ENCODE measurements around the gene FGF8. TPM values are rescaled to one million over a fixed set of nuclear protein-coding genes. Genes with fewer than 3 reads are reported as not detected.

FGF8 gene
- total RNA-seq, 2 experiments from 2014 or later, result not detected

DNA sequence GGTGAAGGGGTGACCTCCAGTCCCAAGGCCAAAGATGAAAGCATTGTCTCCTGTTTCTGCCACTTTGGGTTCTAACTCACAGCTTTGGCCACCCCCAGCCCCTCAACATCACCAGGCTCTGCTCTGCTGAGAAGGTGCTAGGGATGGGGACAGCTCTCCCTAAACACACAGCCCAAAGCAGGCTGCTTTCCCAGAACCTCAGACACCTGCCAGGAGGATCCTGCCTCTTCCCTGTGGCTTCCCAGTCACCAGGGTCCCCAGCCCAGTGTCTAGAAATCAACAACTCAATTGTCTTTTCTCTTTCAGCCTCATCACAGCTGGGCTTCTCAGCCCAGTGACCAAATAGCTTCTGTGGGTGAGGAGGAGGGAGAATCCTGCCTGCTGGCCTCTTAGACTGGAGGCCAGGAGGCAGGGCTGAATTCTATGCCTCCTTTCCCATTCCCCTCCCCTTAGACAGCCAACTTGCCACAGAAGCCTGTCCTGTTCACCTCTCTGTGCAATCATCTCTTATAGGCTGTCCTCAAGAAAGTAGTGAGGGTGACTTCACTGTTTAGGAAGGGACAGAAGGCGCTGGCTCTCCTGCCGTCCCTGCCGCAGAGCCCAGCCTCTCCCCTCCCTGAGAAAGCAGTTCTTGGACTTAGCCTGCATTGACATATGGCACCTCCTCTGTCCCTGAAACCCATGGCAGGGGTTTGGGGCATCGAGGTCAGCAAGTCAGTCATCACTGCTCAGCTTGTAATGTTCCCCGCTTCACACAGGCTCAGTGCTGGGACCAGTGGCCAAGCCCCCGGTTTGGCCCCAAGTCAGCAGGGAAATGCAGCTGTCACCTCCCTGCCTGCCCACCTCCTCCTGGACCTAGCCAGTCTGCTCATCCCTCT lies 3.7 kb downstream of the FGF8 start:
- Mint-ChIP-seq H3K36me3 (ENCODE audit: low read depth) (no peaks in the 10 kb centered on the region), H3K27ac (no peak overlapping the region), H3K4me1 (peaks cover 11% of the 10 kb centered on the region), H3K4me3 (no peak overlapping the region), H3K27me3 (peaks cover 54% of the 10 kb centered on the region), H3K9me3 (no peaks in the 10 kb centered on the region)
- POLR2A ChIA-PET, result no interaction called here
- CTCF ChIA-PET, result interaction anchor here (0.6 to 3.9 kb wide), 6 partner anchors 9 to 174 kb away, joined by 3 to 12 read pairs (median 5); partner anchors contain the start of gene NPM3
- no peak for DNase-seq

- ChIA-PET CTCF (interaction anchor here (1.3 to 1.5 kb wide), 2 partner anchors 9 to 18 kb away, joined by 3 to 9 read pairs; no protein-coding TSS in a partner anchor), POLR2A (no interaction called here)
- peaks cover 9% of the 10 kb centered on the region for H3K4me1 Mint-ChIP-seq
- DNase-seq, result no peak
- H3K36me3 Mint-ChIP-seq (ENCODE audit: low read depth), result no peaks in the 10 kb centered on the region
- no peak overlapping the region for H3K4me3 Mint-ChIP-seq
- peaks cover 54% of the 10 kb centered on the region for H3K27me3 Mint-ChIP-seq
- no peak overlapping the region for H3K27ac Mint-ChIP-seq
- no peaks in the 10 kb centered on the region for H3K9me3 Mint-ChIP-seq
Measured at GRCh38 chr10:101771380-101771779, 4.5 kb downstream of the FGF8 start.

DNA sequence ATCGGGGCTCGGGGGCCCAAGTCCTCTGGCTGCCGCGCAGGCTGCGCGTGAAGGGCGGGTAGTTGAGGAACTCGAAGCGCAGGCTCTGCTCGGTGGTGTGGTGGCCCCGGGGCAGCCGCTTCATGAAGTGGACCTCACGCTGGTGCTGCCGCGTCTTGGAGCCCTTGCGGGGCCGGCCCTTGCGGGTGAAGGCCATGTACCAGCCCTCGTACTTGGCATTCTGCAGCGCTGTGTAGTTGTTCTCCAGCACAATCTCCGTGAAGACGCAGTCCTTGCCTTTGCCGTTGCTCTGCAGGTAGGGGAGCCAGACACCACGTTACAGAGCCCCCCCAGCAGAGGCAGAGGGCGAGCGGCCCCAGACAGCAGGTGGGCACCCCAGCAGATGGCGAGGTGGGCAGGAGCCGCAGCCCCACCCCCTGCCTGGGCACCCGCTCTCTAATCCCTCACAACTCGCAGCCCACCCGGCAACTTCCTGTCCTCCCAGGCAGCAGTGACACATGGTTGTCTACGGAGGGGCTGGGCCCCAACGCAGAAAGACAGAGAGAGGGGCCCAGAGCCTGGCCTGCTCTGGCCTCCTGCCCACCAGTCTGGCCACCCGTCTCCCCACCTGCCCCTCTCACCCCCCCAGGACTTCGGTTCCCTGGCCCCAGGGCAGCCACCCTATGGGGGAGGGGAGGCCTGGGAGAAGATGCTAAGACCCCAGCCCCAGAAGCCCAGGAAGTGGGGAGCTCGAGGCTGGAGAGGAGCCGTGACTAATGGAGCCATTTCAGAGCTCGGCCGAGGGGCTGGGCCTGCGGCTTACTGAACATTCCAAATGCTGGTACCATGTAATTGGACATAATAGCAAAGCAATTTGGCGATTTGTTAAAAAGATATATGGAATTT lies 5.3 kb downstream of the FGF8 start:
- no peaks in the 10 kb centered on the region for H3K9me3 Mint-ChIP-seq
- H3K27me3 Mint-ChIP-seq, result peaks cover 60% of the 10 kb centered on the region
- H3K27ac Mint-ChIP-seq, result no peak overlapping the region
- CTCF ChIA-PET, result interaction anchor here (1.5 kb wide), 1 partner anchor 10 kb away, joined by 9 read pairs; no protein-coding TSS in a partner anchor
- POLR2A ChIA-PET, result no interaction called here
- no peaks in the 10 kb centered on the region for H3K36me3 Mint-ChIP-seq (ENCODE audit: low read depth)
- no peak for DNase-seq
- H3K4me3 Mint-ChIP-seq, result no peak overlapping the region
- peaks cover 9% of the 10 kb centered on the region for H3K4me1 Mint-ChIP-seq

- Mint-ChIP-seq H3K4me3 (no peak overlapping the region), H3K27me3 (peaks cover 60% of the 10 kb centered on the region), H3K27ac (no peak overlapping the region), H3K4me1 (peaks cover 7% of the 10 kb centered on the region), H3K9me3 (no peaks in the 10 kb centered on the region), H3K36me3 (ENCODE audit: low read depth) (no peaks in the 10 kb centered on the region)
- no peak for DNase-seq
- ChIA-PET CTCF (interaction anchor here (2.6 kb wide), 1 partner anchor 11 kb away, joined by 13 read pairs; no protein-coding TSS in a partner anchor), POLR2A (no interaction called here)
Measured at GRCh38 chr10:101769541-101770180, 6.3 kb downstream of the FGF8 start.

- H3K27ac Mint-ChIP-seq, result no peak overlapping the region
- ChIA-PET CTCF (interaction anchor here (0.9 to 2.6 kb wide), 2 partner anchors 12 to 72 kb away, joined by 3 to 13 read pairs; no protein-coding TSS in a partner anchor), POLR2A (no interaction called here)
- peaks cover 4% of the 10 kb centered on the region for H3K4me1 Mint-ChIP-seq
- DNase-seq, result no peak
- no peaks in the 10 kb centered on the region for H3K9me3 Mint-ChIP-seq
- peaks cover 55% of the 10 kb centered on the region for H3K27me3 Mint-ChIP-seq
- H3K36me3 Mint-ChIP-seq (ENCODE audit: low read depth), result no peaks in the 10 kb centered on the region
- no peak overlapping the region for H3K4me3 Mint-ChIP-seq
Measured at GRCh38 chr10:101768791-101769170, 7.1 kb downstream of the FGF8 start.

DNA sequence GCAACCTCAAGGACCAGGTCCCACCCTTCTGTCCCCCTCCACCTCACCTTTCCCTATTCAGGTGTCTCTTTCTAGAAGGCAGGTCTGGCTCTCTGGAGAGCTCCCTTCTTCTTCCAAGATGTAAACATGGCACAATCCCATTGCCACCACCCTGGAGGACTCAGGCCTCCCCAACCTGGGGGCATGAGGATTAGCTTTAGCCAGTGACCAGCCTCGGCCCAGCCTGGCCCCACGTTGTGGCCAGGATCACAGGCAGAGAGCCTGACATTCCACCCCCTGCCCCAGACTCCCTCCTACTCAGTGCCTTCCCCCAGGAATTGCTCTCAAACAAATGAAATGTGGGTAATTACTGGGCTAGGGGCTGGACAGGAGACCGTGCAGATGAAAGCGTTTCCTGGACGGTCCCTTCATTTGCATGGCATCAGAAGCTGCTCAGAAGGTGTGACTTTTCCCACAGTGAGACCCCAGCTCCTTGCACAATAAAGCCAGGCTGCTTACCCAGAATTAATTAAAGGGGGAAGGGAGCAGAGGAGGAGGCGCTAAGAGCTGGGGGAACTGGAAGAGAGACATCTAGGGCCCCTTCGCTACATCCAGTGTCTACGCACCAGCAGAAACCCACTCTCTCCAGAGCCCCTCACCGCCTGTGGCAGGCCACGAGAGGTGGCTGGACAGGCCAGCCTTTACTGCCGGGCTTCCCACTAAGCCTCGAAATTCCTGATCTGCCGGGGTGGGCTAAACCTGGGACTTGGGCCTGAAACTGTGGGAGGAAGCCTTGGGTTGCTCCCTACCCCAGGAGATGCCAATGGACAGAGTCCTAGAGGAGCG lies 7.7 kb downstream of the FGF8 start:
- Mint-ChIP-seq H3K27me3 (peaks cover 49% of the 10 kb centered on the region), H3K27ac (no peak overlapping the region), H3K4me3 (no peak overlapping the region), H3K4me1 (no peaks in the 10 kb centered on the region), H3K36me3 (ENCODE audit: low read depth) (no peaks in the 10 kb centered on the region), H3K9me3 (no peaks in the 10 kb centered on the region)
- DNase-seq, result no peak
- ChIA-PET POLR2A (no interaction called here), CTCF (interaction anchor here (0.9 to 2.6 kb wide), 2 partner anchors 13 to 72 kb away, joined by 3 to 13 read pairs; no protein-coding TSS in a partner anchor)

GRCh38 chr10:101767600-101767945 lies 8.3 kb downstream of the FGF8 start:
- Mint-ChIP-seq H3K36me3 (ENCODE audit: low read depth) (no peaks in the 10 kb centered on the region), H3K27me3 (peaks cover 42% of the 10 kb centered on the region), H3K9me3 (no peaks in the 10 kb centered on the region), H3K4me1 (no peaks in the 10 kb centered on the region), H3K27ac (no peak overlapping the region), H3K4me3 (no peak overlapping the region)
- ChIA-PET POLR2A (no interaction called here), CTCF (interaction anchor here (2.6 kb wide), 1 partner anchor 13 kb away, joined by 13 read pairs; no protein-coding TSS in a partner anchor)
- no peak for DNase-seq

GRCh38 chr10:101766753-101767599 lies 8.9 kb downstream of the FGF8 start:
- ChIA-PET CTCF (interaction anchor here (0.6 to 2.6 kb wide), 2 partner anchors 14 to 340 kb away, joined by 4 to 13 read pairs; no protein-coding TSS in a partner anchor), POLR2A (no interaction called here)
- no peak overlapping the region for H3K27ac Mint-ChIP-seq
- no peak overlapping the region for H3K4me3 Mint-ChIP-seq
- peaks cover 36% of the 10 kb centered on the region for H3K27me3 Mint-ChIP-seq
- no peaks in the 10 kb centered on the region for H3K4me1 Mint-ChIP-seq
- DNase-seq, result no peak
- H3K36me3 Mint-ChIP-seq (ENCODE audit: low read depth), result no peaks in the 10 kb centered on the region
- H3K9me3 Mint-ChIP-seq, result no peaks in the 10 kb centered on the region

DNA sequence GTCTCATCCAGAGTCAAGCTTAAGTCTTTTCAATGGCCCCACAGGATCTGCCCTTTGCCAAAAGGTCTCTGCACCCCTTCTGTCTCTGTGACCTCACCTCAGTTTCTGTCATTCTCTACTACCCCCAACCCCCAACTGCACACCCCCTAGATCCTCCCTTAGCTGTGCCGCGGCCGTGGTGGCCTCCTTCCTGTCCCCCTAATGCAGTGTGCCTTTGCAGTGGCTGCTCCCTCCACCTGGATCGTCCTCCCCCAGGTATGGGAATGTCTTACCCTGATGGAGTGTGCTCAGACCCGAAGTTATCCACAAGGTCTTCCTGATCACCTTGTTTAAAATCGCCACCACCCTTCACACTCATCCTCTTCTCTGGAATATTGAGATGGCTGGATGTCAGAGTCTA lies 9.6 kb downstream of the FGF8 start:
- no peak for DNase-seq
- Mint-ChIP-seq H3K9me3 (no peaks in the 10 kb centered on the region), H3K27me3 (peaks cover 31% of the 10 kb centered on the region), H3K27ac (peak overlapping the region; percentile 14), H3K36me3 (ENCODE audit: low read depth) (no peaks in the 10 kb centered on the region), H3K4me1 (no peaks in the 10 kb centered on the region), H3K4me3 (no peak overlapping the region)
- POLR2A ChIA-PET, result no interaction called here
- CTCF ChIA-PET, result interaction anchor here (0.6 kb wide), 1 partner anchor 339 kb away, joined by 4 read pairs; no protein-coding TSS in a partner anchor

DNA sequence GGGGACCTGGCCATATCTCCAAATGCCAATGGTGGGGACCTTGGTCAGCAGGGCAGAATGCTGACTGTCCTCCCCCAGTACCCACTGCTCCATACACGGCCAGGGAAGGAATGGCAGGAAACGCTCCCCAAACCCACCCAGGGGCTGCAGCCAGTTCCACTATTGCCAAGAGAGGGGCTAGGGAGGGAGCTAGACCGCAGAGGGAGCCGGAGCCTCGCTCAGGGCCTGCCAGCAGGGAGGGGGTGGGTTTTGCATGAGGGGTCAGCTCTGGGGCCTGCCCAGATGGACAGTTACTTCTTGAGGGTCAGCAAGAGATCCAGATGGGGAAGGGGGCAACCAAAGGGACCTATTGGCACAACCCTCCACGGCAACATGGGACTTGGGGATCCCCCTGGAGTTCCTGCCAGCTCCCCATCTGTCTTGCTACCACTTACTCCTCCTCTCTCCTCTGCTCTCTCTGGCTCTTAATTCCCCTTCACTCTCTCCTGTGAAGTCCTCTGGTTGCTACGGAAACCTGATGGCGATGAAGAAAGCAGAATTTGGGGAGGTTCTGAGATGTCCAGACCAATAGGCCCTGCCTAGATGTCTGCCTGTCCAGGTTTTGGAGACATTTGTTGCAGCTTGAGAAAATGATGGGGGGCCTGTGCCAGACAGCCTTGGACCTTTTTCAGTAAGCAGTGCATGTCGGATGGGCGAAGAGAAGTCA lies 12.6 kb downstream of the FGF8 start:
- POLR2A ChIA-PET, result no interaction called here

GRCh38 chr10:101762736-101763135 lies 13.2 kb downstream of the FGF8 start:
- H3K36me3 Mint-ChIP-seq (ENCODE audit: low read depth), result no peaks in the 10 kb centered on the region
- POLR2A ChIA-PET, result no interaction called here
- no peak overlapping the region for H3K27ac Mint-ChIP-seq

More for the DNA sequence above, 12.6 kb downstream of the FGF8 start:
- no peaks in the 10 kb centered on the region for H3K9me3 Mint-ChIP-seq
- DNase-seq, result no peak
- no peak overlapping the region for H3K4me3 Mint-ChIP-seq
- CTCF ChIA-PET, result interaction anchor here (0.8 kb wide), 1 partner anchor 20 kb away, joined by 3 read pairs; the partner anchor contains the start of gene NPM3
- H3K27me3 Mint-ChIP-seq, result peaks cover 28% of the 10 kb centered on the region
- H3K36me3 Mint-ChIP-seq (ENCODE audit: low read depth), result no peaks in the 10 kb centered on the region
- H3K4me1 Mint-ChIP-seq, result no peaks in the 10 kb centered on the region
- no peak overlapping the region for H3K27ac Mint-ChIP-seq

More at GRCh38 chr10:101762736-101763135, 13.2 kb downstream of the FGF8 start:
- H3K4me1 Mint-ChIP-seq, result no peaks in the 10 kb centered on the region
- CTCF ChIA-PET, result interaction anchor here (0.8 kb wide), 1 partner anchor 21 kb away, joined by 3 read pairs; the partner anchor contains the start of gene NPM3
- peaks cover 28% of the 10 kb centered on the region for H3K27me3 Mint-ChIP-seq
- no peak for DNase-seq
- H3K9me3 Mint-ChIP-seq, result no peaks in the 10 kb centered on the region
- H3K4me3 Mint-ChIP-seq, result no peak overlapping the region

All from activated CD4-positive, alpha-beta T cell treated with anti-CD3 and anti-CD28 coated beads, Interleukin-2, amount 10 ng/mL, durations not matched to agents 7 days and 5 days (primary cell).